Stimulated activated CD8-positive, alpha-beta memory T cell treated with anti-CD3 and anti-CD28 coated beads, Interleukin-2, amount 100 ng/mL, for 48 hours (primary cell): Measurements from ENCODE around the gene DUS4L.
"Not testable (repeated sequence)": the region's sequence is repeated elsewhere in the genome, so short reads cannot be mapped to it uniquely, and the experiment has no call there.

Experiments
- DNase-seq, 2 donors: peaks; one replicate each; pipeline ENCODE4 v3.0.0-alpha.2; 2020; ENCODE audit warnings: low read depth in 2 of 2

Gene DUS4L, protein sequence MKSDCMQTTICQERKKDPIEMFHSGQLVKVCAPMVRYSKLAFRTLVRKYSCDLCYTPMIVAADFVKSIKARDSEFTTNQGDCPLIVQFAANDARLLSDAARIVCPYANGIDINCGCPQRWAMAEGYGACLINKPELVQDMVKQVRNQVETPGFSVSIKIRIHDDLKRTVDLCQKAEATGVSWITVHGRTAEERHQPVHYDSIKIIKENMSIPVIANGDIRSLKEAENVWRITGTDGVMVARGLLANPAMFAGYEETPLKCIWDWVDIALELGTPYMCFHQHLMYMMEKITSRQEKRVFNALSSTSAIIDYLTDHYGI

GRCh38 chr7:107563775-107564552, at the start of gene DUS4L, which contains the start of gene COG5:
Gene DUS4L, plus strand, starts transcription at chr7:107563971. Its CDS starts 3,100 bp downstream, at chr7:107567071.
Gene COG5, minus strand, starts transcription at chr7:107563920. Its CDS starts 24 bp downstream, at chr7:107563896.
- DNase-seq, result peak; percentile 68 to 79

DNA sequence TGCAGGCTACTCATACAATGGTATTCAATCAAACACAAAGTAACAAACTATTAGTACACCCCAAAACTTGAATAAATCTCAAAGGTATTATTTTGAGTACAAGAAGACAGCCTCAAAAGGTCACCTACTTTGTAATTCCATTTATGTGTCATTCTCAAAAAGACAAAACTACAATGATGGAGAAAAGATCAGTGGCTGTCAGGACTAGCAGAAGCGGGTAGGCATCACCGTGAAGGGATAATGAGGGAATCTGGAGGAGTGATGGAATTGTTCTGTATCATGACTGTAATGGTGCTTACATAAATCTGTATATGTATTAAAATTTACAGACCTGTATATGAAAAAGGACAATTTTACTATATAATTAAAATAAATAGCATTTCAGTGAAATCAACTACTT, 37.1 kb upstream of the DUS4L start:
- no peak for DNase-seq

- DNase-seq, result no peak
Observed at GRCh38 chr7:107527196-107527595, 36.6 kb upstream of the DUS4L start.

GRCh38 chr7:107528461-107528860, 35.3 kb upstream of the DUS4L start:
- DNase-seq, result no peak

- DNase-seq, result no peak
Observed at GRCh38 chr7:107530751-107531150, 33.0 kb upstream of the DUS4L start.

DNA sequence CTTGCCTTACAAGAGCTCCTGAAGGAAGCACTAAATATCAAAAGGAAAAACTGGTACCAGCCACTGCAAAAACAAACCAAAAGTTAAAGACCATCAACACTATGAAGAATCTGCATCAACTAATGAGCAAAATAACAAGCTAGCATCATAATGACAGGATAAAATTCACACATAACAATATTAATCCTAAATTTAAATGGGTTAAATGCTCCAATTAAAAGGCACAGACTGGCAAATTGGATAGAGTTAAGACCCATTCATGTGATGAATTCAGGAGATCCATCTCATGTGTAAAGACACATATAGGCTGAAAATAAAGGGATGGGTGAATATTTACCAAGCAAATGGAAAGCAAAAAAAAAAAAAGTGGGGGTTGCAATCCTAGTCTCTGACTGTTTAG, 29.6 kb upstream of the DUS4L start:
- no peak for DNase-seq

DNA sequence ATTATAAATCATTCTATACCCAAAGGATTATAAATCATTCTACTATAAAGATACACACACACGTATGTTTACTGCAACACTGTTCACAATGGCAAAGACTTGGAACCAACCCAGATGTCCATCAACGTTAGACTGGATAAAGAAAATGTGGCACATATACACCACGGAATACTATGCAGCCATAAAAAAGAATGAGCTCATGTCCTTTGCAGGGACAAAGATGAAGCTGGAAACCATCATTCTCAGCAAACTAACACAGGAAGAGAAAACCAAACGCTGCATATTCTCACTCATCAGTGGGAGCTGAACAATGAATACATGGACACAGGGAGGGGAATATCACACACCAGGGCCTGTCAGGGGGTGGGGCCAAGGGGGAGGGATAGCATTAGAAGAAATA, 26.5 kb upstream of the DUS4L start:
- DNase-seq, result not testable (repeated sequence)

GRCh38 chr7:107538001-107538400, 25.8 kb upstream of the DUS4L start:
- no peak for DNase-seq

DNA sequence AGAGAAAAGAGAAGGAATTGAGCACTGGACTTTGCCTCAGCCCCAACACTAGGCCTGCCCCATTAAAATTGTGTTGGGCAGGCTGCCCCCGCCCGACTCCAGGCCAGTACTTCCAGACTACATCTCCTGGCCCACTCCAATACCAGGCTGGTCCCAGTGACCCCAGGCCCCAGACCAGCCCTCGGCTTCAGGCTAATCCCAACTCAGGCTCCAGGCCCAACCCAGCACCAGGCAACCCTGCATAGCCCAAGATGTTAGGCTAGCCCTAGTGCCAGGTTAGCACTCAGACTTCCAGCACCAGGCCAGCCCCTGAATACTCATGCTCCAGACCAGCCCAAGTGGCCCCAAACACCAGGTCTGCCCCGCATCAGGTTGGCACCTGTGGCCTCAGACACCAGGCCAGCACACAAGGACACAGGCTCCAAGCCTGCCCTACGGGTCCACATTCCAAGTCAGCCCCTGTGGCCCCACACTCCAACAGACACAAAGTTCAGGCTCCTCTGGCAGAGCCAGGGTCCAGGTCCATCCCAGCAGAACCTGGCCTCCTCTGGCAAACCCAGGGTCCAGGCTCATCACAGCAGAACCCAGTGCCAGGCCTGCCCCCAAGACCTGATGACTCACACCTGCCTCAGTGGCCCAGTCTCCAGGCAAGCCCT, 20.3 kb upstream of the DUS4L start:
- no peak for DNase-seq

GRCh38 chr7:107544848-107545591, 18.8 kb upstream of the DUS4L start:
- DNase-seq, result no peak

DNA sequence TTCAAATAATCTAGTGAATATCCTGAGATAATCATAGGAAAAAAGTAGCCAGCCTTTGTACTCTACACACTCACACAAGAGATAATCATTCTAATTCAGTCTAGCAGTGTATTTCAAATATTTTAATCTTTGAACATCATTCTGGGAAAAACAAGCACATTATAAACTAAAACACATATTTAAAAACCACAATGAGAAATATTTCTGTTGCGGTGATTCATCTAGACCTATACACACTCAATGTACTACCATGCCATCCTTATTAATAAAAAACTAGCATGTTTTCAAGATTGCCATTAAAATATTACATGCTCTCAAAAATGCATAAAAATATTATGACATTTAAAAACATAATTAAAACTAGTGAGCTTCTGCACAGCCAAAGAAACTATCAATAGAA, 11.8 kb upstream of the DUS4L start:
- no peak for DNase-seq

GRCh38 chr7:107555893-107556292, 7.9 kb upstream of the DUS4L start:
- no peak for DNase-seq

DNA sequence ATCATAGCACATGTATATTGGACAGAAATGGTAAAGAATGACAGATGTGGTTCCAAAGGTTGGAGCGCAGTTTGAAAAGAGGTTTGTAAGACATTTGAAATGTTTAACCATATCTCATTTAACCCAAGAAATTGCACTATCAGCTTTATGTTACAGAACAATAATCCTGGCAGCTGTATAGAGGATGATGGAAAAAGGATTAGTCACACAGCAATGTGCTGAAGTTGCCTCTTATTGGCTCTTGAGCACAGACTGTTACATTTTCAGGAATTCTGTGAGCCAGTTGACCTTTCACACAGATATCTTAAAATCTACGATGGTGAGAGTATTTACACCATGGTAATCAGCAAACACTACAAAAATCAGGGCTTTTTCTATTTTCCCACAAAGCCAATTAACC, 3.9 kb upstream of the DUS4L start:
- DNase-seq, result no peak

DNA sequence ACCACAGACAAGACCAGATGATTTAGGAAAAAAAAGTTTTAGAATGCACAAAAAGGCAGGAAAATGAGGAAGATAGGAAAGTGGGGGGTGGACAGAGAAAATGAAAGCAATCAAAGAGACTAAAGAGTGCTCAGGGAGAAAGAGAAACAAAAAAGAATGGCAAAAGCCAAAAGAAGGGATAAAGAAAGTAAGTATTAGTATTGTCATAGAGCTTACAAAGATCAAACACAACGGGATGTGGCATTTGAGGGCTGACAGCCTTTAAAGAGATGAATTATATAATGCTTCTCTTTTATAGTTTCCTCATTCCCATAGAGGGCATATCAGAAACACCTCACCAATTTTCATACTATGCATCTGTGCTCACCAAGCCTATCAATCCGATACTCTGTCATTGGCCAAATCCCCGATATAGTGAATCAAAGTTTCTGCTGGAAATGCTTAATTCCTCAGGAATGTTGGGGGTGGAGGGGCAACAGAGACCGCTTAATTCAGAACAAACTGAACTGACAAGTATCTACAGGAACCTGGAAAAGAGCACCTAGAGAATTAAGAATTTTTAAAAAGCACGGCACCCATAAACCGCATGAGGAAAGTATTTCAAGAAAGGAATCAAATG, 2.8 kb upstream of the DUS4L start:
- DNase-seq, result no peak

DNA sequence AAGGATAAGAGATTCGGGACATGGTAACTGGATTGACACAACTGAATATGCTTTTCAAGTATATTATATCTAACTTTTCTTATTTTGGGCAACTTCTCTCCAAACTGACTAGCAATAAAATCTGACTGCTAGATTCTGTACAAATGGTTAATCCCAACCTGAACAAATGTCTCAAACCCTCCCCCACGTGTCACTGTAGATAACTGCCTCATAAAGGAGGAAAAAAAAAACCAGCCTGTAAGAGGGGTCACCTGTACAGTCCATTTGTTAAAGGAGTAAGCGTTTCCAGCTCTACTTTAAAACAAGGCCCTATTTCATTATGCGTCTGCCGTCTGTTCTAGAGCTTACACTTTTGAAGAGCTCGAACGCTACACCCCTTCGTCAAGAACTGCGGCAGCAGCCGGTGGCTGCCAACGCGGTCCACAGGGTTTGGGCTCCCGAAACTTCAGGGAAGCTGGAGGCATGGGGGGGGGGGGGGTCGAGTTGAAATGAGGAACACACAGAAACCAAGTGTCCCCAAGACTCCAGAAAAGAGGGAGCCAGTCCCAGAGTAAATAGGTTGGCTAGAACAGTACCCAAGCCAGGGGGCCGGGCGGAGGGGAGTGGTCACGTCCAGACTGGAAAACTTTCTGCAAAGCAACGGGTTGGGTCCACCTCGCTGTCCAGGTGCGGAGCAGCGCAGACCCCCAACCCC, 543 bp upstream of the DUS4L start:
- DNase-seq, result no peak

DNA sequence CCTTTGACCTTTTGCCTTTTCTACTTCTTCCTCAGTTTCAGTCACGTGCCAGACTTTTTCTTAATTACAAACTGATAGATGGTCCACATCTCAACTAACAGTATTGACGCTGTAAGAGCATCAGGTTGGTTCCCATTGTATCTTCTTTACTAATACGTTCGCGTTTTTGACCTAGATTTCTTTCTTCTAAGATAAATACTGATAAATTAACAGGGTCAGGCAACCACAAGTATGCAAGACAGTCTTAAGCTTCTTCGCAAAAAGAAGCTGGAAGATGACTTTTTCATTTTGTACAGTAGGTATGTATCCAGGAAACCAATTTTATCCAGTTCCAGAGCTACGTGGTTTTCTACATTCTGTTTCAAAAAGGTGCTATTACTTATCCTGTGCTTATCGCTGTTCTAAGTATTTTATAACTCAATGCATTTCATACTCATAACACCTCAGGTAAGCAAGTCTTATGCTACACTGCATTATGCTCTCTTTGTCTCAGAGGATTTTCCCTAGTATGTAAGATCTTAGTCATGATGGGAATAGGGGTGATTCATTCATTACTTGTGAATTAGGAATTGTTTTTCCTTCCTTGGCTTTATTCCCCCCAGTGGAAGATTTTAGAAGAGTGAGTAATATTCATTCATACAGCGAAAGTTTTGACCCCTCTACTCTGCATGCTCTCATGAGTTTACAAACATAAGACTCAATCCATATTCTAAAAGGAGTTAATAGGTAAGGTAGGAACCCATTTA, 955 bp downstream of the DUS4L start:
- no peak for DNase-seq

DNA sequence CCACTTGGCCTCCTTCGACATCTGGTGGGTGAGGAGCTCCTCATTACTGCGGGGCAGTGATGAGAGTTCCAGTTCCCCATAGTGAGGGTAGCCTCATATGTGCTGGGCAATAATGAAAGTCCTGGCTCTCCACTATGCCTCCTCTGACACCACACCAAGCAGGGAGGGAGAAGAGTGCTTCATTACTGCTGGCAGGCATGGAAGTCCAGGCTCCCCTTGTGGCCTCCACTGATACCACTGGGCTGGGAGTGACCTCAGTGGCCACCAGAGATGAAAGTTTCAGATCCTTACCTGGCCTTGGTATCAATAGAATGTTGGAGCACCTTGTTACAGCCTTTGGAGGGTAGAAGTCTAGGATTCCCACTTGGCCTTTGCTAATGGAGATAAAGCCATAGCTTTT, 6.5 kb downstream of the DUS4L start:
- no peak for DNase-seq

DNA sequence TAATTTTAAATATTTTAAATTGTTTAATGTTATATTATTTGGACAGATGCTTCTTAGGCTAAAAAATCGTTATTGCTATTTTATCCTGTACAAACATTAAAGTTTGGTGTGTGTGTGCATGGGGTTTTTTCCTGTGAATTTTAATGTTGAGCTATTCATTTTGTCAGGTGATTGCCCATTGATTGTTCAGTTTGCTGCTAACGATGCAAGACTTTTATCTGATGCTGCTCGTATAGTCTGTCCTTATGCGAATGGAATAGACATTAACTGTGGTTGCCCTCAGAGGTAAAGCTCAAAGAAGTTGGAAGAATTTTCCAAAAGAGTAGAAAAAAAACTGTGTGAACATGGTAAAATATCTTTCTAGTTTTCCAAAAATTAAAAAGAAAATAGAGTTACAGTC, 9.8 kb downstream of the DUS4L start:
- DNase-seq, result no peak

DNA sequence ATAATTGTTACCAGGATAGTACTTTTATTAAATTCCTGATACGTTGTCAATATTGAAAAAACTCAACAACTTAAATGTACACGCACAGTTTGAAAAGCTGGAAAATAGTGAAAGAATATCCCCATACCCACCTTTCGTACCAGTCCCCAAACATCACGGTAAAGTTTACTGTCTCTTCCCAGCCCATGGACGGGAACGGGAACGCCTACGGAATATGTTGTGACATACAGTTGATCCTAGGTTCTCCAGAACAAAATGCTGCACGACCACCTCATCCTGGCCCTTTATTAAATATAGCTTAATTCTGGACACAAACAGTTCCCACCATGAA, 15.7 kb downstream of the DUS4L start:
- DNase-seq, result no peak
